Activated T-cell treated with anti-CD3 and anti-CD28 coated beads, Interleukin-2, amount 50 U/mL, for 48 hours (primary cell): Measurements from ENCODE around the gene TSPAN4.

Experiments used
- DNase-seq, 2 experiments: peaks; one replicate each; pipeline ENCODE4 v3.0.0-alpha.2; 2020

Gene TSPAN4

GRCh38 chr11:842370-843002, at the start of gene TSPAN4, which contains the start of gene POLR2L:
Gene TSPAN4 (plus strand): TSS chr11:842852. CDS start chr11:850305, 7,453 bp downstream.
Gene POLR2L (minus strand): TSS chr11:842529. CDS start chr11:842508, 21 bp downstream.
- peak; percentile 90 to 93 for DNase-seq

GRCh38 chr11:792873-793272, 49.8 kb upstream of the TSPAN4 start:
- no peak for DNase-seq

GRCh38 chr11:793556-793955, 49.1 kb upstream of the TSPAN4 start:
- no peak for DNase-seq

GRCh38 chr11:794013-794765, 48.5 kb upstream of the TSPAN4 start:
- no peak for DNase-seq

GRCh38 chr11:794766-795633, 47.7 kb upstream of the TSPAN4 start:
- no peak for DNase-seq

GRCh38 chr11:795634-796564, 46.8 kb upstream of the TSPAN4 start:
- DNase-seq, result peak; percentile 88 to 91

- no peak for DNase-seq
Observed at GRCh38 chr11:796565-797295, 45.9 kb upstream of the TSPAN4 start.

GRCh38 chr11:797296-798092, 45.2 kb upstream of the TSPAN4 start:
- DNase-seq, result peak; percentile 82 to 88

- DNase-seq, result peak; percentile 91 to 93
Observed at GRCh38 chr11:798093-798713, 44.4 kb upstream of the TSPAN4 start, which contains the start of gene SLC25A22. Gene SLC25A22 (minus strand): TSS chr11:798281. CDS start chr11:795006, 3,275 bp downstream.

- DNase-seq, result no peak
Observed at GRCh38 chr11:799641-800316, 42.9 kb upstream of the TSPAN4 start.

GRCh38 chr11:800473-800872, 42.2 kb upstream of the TSPAN4 start:
- no peak for DNase-seq

- DNase-seq, result no peak
Observed at GRCh38 chr11:801097-801780, 41.4 kb upstream of the TSPAN4 start.

- DNase-seq, result no peak
Observed at GRCh38 chr11:802018-802617, 40.5 kb upstream of the TSPAN4 start.

- DNase-seq, result no peak
Observed at GRCh38 chr11:802693-803466, 39.8 kb upstream of the TSPAN4 start.

- no peak for DNase-seq
Observed at GRCh38 chr11:803467-803742, 39.2 kb upstream of the TSPAN4 start.

GRCh38 chr11:803770-804598, 38.7 kb upstream of the TSPAN4 start:
- no peak for DNase-seq

- no peak for DNase-seq
Observed at GRCh38 chr11:804599-804964, 38.1 kb upstream of the TSPAN4 start.
